OCI-LY1 (cell line): ENCODE results near the gene PDE1C.

Source experiments
- CTCF ChIP-seq: fragments of 200-600 bp; sonication (generic), shearing (Covaris generic); IDR thresholded peaks from 2 replicates; pipeline ENCODE4 v1.5.1; 2017; ENCODE audit warnings: mild to moderate bottlenecking, antibody characterized with exemption, low read length, moderate library complexity, mixed read lengths
- EZH2 ChIP-seq: fragments of 200-600 bp; sonication (generic), shearing (Covaris generic); IDR thresholded peaks from 2 replicates; pipeline ENCODE4 v1.8.0; 2017; ENCODE audit warnings: borderline replicate concordance, mixed run types, mild to moderate bottlenecking, antibody characterized with exemption, low read length, moderate library complexity, mixed read lengths

DNA sequence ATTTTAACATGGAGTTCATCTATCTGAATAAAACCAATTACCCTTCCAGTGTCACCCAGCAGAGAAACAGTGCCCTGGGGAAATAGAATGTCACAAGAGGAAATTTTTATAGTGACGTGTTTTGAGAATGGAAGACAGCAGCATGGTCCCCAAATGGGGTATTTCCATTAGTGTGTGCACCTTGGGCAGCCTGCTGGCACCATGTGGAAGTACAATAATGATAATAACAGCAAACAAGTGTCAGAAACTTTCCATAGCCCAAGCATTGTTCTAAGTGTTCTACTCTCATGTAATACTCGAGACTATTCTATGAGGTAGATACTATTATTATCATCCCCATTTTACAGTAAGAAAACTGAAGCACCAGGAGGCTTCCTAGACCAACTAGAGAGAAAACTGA is 2.2 kb upstream of the PDE1C start:
- TF ChIP-seq CTCF (no peak), EZH2 (no peak)
